NOMO-1 (cell line): Measurements from ENCODE around the gene PF4V1.

ENCODE experiments used
- DNase-seq, 2 experiments: peaks; one replicate each; lab custom pipeline; 2025; ENCODE audit not compliant: unreplicated experiment in 2 of 2; lab: John Stamatoyannopoulos, UW

Gene PF4V1

GRCh38 chr4:73902038-73902637 is 49.0 kb downstream of the PF4V1 start:
- DNase-seq = no peak

DNA sequence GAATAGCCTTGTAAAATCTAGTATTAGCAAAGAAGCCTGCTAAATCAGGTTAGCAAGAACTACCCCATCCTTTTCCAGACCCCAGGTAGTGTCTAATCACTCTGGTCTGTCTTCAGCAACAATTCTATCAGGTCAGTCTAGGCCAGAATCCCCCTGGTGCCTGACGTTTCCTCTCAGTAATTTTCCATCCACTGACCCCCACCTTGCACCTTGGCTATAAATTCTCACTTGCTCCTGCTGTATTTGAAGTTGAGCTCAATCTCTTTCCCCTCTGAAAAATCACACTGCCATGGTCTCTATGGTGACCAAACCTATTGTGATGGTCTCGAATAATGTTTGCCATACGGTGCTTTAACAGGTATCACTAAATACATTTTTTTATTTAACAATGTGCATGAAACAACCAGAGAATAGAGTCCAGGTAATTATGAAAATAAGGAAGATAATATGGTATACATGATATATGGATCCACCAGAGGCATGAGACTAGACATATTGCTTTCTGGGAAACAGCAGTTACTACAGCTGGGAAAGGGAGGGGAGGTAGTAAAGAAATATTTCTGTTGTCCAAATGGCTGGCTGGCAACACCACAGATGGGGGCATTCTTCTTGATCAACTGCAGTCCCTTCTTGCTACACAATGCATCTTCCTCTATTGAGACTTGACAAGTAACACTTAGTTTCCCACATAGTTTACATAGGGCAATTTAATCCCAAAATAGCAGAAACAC is 49.9 kb downstream of the PF4V1 start:
- DNase-seq = no peak
